Activated CD8-positive, alpha-beta memory T cell treated with anti-CD3 and anti-CD28 coated beads for 4 hours (primary cell): ENCODE data around the gene C7.
"Not testable (repeated sequence)": the region's sequence is repeated elsewhere in the genome, so short reads cannot be mapped to it uniquely, and the experiment has no call there.

Source experiments
- DNase-seq, 2 donors: peaks; one replicate each; pipeline ENCODE4 v3.0.0-alpha.2; 2020; ENCODE audit warnings: low read depth in 2 of 2

The C7 gene

DNA sequence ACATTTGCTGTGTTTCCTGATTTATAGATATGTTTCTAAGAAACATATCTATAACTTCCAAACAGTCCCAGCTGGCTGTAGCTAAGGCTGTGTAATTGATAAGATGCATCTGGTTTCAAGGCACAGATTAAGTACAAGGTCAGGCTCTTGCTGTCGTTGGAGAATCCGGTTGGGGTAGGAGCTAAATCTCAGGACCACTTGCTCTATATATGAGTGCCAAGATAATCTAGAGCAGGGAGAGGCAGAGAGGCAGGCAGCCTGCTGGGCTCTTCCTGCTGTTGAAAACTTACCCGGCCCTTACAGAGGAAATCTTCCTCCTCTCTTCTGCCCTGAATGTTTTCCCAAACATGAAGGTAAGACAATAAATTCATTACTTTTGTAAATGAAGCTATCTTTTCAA lies at the start of gene C7:
TSS of gene C7 (plus strand) at position 234 of the 400 bp plus-strand sequence. CDS start at position 348, 114 bp downstream.
- DNase-seq, result no peak

DNA sequence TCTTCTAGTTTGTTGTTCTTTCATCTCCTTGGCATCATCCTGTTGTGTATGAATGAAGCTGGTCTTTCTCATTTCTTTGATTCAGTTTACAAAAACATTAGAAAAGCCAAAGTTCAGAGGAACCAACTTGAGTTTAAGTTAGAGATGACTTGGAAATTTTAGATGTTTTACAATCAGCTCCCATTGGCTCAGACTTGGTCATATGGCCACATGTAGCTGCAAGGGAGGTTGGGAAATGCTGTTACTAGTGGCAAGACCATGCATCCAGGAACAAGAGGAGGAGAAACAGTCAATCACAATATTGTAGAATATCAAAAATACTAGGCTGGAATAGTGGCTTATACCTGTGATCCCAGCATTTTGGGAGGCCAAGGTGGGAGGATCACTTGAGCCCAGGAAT lies 48.6 kb upstream of the C7 start:
- no peak for DNase-seq

DNA sequence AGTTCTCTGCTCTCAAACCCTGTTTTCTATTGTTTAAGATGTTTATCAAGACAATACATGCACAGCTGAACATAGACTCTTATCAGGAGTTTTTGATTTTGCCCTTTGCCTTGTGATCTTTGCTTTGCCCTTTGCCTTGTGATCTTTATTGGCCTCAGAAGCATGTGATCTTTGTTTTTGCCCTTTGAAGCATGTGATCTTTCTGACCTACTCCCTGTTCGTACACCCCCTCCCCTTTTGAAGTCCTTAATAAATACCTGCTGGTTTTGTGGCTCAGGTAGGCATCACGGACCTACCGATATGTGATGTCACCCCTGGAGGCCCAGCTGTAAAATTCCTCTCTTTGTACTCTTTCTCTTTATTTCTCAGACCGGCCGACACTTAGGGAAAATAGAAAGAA lies 44.3 kb upstream of the C7 start:
- DNase-seq, result not testable (repeated sequence)

DNA sequence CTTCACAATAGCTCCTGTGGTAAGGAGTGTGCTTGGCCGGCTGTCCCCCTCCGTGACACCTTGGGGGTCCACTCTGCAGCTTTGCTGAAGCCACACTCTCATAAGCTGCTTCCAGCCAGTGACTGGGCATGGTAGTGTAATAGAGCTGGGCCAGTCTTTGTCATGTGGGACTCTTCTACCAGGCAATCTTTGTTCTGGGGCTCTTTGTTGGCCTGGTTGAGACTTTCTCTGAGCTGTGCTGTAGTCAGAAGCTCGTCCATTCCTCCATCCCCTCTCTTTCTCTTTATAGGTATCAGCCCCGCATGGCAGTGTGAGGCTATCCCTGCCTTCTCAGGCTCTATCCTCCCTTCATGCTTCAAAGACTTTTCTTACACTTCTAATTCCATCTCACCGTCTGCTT lies 42.5 kb upstream of the C7 start:
- no peak for DNase-seq

DNA sequence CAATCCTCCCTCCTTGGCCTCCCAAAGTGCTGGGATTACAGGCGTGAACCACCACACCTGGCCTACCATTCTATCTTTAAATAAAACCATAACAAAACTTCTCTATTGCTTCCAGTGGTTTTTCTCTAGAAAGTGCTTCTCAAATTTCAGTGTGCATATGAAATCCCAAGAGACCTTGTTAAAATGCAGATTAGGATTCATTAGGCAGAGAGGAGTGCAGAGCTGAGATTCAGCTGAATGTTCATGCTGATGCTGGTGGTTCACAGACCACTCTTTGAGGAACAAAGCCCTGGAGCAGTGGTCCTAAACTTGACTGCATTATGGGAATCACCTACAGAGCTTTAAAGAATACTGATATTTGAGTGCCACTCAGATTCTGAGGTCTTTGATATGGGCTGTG lies 39.9 kb upstream of the C7 start:
- DNase-seq, result no peak

DNA sequence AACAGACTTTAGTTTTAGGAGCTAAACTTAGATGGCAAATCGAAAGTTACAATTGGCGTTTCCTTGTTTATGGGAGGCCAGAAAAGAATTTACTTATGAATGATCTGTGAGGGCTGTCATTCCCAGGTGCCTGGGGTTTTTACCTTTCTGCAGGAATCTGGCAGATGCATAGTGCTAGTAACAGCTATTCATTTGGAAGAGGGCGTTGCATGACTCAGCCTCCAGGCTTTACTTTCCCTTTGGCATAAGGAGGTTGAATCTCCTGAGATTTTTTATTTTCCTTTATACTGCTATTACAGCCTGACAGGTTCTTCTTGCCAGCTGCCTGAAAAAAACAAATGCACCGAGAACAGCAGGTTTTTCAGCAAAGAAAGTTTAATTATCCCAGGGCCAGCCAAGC lies 38.1 kb upstream of the C7 start:
- DNase-seq, result no peak

DNA sequence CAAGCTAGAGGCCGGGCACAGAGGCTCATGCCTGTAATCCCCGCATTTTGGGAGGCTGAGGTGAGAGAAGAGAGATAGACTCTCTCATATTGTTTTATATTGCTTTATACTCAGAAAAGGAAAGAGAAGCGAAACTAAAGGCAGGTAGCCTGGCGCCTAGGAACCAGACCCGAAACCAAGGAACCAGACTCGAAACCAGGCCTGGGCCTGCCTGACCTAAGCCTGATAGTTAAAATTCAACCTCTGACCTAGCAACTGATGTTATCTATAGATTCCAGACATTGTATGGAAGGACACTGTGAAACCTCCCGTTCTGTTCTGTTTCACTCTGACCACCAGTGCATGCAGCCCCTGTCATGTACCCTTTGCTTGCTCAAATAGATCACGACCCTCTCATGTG lies 37.0 kb upstream of the C7 start:
- DNase-seq, result not testable (repeated sequence)

DNA sequence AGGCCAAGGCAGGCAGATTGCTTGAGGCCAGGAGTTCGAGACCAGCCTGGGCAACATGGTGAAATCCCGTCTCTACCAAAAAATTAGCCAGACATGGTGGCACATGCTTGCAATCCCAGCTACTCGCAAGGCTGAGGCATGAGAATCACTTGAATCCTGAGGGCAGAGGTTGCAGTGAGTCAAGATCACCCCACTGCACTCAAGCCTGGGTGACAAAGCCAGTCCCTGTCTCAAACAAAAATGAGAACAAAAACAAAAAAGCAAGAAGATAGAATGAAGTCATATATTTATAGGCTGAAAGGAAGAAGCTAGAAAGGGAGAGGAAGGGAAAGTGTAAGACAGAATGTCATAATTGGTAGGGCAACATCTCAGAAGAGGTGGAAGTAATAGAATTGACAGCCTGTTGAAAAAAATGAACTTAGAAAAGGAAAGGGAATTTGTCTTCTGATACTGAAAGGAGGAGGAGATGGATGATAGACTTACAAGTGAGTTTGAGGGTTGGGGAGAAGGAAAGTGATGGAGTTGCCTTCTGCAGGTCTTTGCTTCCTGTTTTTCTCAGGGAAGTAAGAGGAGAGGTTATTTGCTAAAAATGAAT lies 35.9 kb upstream of the C7 start:
- DNase-seq, result no peak

DNA sequence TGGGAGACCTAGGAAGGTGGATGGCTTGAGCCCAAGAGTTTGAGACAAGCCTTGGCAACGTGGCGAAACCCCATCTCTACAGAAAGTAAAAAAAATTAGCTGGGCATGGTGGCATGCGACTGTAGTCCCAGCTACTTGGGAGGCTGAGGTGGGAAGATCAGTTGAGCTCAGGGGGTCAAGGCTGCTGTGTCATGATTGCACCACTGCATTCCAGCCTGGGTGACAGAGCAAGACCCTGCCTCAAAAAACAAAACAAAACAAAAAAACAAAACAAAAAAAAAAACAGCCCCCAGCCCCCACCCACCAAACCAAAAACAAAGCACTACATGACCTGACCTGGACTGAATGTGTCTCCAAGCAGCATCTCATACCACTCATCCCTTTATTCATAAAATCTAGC lies 33.3 kb upstream of the C7 start:
- DNase-seq, result no peak

DNA sequence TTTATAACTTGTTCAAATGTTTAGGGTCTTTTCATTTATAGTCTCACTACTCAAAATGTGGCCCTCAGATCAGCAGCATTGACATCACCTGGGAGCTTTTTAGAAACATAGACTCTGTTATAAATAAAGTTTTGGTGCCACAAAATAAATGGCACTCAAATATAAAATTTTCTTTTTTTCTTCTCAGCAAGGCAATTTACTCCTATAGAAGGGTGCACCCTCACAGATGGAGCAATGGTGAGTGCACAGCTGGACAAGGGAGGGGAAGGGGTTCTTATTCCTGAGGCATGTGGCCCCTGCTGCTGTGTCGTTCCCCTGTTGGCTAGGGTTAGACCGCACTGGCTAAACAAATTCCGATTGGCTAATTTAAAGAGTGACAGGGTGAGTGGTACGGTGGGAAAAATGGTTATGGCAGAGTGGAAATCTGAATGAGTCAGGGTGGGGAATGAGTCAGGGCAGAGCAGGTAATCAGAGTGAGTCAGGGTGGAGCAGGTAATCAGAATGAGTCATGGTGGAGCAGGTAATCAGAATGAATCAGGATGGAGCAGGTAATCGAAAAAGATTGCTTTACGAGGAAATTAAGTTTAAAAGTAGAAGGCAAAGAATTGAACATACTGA lies 31.8 kb upstream of the C7 start:
- no peak for DNase-seq

DNA sequence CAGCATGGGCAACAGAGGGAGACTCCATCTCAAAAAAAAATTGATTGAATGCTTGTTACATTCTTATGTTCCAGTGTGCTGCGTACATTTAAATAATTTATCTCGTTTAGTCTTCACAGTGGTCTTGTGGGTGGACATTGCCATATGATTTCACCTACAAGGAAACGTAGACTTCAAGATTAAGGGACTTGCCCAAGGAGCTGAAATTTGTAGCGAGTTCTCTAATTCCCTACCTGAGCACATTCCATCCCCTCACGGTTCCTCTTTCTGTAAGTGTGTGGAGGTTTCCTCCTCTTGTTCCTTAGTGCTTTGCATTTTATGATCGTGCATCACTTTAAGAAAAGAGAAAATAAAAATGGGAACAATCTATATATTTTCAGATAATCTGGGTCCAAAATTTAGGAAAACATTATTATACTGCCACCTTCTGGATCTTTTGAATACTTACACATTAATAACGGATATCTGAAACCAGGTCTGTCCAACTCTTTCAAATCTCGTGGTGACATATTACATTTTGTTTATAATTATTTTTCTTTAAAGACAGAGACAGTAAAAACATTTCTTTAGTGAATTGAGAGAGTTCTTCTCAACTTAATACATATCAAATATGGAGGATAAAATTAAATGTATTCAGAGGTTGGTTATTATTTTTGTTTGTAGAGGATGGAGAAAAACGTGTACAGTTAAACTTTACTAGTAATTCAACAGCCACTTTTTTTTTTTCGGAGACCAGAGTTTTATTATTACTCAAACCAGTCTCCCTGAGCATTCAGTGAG lies 29.9 kb upstream of the C7 start:
- DNase-seq, result no peak

DNA sequence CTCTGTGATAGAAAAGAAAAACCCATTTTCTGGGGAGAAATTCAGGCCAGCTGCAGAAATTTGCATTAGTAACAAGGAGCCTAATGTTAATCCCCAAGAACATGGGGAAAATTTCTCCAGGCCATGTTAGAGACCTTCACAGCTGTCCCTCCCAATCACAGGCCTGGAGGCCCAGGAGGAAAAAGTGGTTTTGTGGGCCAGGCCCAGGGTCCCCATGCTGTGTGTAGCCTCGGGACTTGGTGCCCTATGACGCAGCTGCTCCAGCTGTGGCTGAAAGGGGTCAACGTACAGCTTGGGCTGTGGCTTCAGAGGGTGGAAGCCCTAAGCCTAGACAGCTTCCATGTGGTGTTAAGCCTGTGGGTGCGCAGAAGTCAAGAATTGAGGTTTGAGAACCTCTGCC lies 27.0 kb upstream of the C7 start:
- DNase-seq, result no peak

DNA sequence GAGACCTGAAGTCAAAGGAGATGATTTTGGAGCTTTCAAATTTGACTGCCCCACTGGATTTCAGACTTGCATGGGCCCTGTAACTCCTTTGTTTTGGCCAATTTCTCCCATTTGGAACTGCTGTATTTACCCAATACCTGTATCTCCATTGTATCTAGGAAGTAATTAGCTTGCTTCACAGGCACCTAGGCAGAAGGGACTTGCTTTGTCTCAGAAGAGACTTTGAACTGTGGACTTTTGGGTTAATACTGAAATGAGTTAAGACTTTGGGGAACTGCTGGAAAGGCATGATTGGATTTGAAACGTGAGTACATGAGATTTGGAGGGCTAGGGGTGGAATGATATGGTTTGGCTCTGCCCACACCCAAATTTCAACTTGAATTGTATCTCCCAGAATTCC lies 26.2 kb upstream of the C7 start:
- not testable (repeated sequence) for DNase-seq

DNA sequence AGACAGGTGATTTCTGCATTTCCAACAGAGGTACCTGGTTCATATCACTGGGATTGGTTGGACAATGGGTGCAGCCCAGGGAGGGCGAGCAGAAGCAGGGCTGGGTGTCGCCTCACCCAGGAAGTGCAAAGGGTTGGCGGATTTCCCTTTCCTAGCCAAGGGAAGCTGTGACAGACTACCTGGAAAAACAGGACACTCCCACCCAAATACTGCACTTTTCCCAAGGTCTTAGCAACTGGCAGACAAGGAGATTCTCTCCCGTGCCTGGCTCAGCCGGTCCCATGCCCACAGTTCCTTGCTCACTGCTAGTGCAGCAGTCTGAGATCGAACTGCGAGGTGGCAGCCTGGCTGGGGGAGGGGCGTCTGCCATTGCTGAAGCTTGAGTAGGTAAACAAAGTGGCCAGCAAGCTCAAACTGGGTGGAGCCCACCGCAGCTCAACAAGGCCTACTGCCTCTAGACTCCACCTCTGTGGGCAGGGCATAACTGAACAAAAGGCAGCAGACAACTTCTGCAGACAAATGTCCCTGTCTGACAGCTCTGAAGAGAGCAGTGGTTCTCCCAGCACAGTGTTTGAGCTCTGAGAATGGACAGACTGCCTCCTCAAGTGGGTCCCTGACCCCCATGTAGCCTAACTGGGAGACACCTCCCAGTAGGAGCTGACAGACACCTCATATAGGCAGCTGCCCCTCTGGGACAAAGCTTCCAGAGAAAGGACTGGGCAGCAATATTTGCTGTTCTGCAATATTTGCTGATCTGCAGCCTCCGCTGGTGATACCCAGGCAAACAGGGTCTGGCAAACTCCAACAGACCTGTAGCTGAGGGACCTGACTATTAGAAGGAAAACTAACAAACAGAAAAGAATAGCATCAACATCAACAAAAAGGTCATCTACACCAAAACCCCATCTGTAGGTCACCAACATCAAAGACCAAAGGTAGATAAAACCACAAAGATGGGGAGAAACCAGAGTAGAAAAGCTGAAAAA lies 13.6 kb upstream of the C7 start:
- not testable (repeated sequence) for DNase-seq

DNA sequence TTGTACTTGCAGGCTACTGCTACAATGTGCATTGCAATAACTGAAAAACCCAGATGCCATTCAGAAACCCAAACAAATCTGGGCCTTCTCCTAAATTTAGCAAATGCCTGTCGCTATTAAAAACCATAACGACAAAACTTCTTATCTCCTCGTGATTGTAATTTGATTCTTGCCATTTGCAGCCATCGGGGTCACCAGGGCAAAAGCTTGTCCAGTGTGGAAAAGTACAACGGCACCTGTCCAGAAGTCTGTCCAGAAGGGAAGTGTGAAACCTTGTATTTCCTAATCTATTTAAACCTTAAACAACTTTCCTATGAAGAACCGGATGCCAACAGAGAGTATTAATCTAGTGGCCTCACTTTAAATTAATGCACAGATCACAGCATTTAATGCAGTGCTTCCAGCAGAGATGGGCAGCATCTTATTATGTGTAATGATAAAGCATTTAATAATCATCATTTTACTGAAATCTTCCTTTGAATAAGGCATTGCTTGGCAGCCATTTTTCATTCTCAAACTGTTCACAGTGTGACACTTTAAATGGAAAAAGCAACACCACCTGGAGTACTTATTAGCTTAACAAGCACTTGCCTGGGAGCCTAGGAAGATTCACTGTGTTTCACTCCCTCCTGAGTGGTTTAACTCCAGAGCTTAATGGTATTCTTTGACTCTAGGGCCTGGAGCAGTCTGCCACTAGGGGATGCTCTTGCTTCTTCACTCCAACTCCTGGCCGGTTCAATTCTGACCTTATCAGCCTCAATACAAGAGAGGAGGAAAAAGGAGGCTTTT lies 4.9 kb upstream of the C7 start:
- DNase-seq, result no peak

DNA sequence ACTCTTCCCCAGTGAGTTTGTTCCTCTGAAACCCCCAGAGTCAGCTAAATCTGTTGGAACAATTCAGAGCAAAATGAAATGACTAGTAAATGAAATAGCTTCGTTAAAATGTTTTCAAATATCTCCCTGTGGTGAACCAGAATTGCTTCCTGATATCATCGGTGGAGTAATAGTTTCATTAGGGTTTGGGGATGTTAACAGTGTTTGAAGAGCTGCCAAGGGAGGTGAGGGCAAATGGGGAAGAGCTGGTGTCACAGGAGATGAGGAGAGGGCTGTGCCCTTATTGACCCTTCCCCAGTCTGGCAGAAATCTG lies 4.3 kb upstream of the C7 start:
- no peak for DNase-seq

DNA sequence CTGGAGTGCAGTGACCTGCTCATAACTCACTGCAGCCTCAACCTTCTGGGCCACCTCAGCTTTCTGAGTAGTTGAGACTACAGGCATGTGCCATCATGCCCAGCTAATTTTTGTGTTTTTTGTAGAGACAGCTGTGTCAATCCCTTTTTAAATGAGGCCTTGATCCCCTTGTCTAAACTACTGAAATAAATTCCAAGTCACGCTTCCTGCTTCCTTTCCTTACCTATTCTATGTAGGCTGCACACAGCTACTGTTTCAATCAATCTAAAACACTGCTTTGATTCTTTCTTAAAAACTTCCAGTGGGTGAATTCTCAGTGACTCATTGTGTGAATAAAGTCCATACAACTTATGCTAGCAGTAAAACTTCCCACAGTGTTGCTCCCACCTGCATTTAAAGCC lies 2.9 kb upstream of the C7 start:
- no peak for DNase-seq

DNA sequence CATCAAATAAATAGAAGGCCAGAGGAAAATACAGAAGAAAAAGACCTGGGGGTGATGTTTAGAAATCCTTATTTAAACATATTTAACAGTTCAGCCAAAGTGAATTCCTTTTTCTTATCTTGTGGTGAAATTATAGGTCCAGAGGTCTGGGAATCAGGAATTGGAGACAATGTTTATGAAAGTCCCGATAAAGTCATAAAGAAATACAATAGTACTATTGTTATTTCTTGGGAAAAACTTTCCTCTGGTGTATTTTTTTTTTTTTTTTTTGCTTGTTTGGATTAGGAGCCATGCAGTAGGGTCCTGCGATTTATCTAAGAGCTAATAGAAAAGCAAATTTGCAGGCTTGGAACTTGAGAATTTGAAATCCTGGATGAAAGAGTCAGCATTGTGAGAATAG lies 426 bp downstream of the C7 start:
- DNase-seq, result no peak

DNA sequence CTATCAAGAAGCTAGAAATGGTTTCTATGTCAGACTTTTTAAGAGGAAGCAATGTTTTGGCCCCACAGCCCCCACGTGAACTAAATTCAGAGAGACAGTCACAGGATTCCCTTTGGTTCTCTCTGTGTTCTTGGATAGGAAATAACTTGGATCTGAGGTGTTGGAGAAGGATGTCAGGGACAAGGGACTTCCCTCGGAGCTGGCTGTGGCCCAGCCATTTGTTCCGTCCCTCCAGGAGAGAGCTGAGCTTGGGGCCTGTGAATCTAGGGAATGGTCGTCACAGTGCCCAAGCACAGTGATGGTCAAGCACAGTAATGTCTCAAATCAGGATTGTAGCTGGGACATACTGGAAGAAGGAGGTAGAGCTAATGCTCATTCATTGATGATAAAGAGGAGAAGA lies 2.0 kb downstream of the C7 start:
- DNase-seq, result no peak

DNA sequence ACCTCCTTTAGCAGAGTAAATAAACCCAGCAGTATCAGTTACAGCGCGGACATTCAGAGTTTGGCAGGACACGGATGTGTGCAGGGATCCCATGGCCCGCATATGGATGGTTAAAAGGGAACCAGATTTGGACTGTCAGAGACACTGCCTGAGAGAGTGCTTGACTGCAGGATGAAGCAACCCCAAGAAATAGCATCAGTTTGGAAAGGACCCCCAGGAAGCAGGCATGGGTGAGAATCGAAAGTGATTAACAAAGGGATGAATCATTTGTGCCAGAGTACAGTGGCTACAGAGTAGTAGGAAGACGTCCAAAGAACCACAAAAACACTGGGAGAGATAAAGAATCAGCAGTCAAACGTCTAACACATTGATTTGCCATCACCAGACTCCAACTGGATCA lies 5.5 kb downstream of the C7 start:
- DNase-seq, result no peak

DNA sequence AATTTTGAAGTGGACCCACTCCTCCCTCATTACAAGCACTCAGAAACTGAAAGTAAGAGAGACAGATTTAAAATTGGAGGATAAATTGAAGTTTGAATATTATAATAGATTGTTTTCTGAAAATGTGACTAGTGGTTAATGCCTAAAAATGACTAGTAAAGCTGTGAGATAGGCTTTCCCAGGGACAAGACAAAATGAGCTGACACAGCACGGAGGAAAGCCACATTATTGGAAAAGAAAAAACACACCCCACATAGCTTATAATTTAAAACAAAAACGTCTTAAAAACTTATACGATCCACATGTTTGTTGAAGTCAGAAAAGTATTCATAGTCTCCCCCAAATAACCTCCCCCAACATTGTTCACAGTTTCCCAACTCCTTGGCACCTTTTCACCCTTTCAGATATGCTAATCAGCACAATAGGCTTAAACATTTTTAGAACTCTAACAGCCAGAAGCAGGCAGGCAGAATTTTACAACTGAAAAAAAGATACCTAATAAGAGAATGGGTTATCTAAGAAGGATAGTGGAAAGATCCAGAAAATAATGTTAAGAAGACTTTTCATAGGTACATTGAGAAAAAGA lies 6.1 kb downstream of the C7 start:
- no peak for DNase-seq
